NCI-H1436 treated with DMSO at 0.1 percent for 48 hours (cell line): ENCODE measurements around the gene GNB5.
"Not testable (repeated sequence)": the region's sequence is repeated elsewhere in the genome, so short reads cannot be mapped to it uniquely, and the experiment has no call there.

Experiments used
- DNase-seq: peaks from one replicate; lab custom pipeline; 2025; lab: John Stamatoyannopoulos, UW

The GNB5 gene

DNA sequence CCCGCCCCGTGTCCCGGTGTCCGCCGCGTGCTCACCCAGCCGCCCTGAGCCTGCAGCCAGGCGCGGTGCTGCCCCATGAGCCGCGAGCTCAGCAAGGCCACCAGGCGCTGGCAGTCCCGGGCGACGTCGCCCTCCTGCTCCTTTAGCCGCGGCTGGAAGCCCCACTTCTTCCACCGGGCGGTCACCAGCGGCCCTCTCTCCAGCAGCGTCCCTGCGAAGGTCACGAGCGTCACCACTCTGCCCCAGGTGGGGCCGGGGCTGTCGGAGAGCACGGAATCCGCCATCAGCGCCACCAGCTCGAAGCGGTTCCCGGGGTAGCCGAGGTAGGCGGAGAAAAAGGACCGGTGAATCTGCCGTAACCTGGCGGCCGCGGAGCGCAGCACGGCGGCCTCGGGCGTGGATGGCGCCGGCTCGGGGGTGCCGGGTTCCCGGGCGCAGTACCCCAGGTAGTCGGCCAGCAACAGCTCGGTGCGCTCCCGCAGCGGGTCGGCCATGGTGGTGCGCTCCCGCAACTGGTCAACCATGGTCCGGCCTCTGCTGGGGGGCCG lies 78.9 kb downstream of the GNB5 start:
- DNase-seq = no peak

DNA sequence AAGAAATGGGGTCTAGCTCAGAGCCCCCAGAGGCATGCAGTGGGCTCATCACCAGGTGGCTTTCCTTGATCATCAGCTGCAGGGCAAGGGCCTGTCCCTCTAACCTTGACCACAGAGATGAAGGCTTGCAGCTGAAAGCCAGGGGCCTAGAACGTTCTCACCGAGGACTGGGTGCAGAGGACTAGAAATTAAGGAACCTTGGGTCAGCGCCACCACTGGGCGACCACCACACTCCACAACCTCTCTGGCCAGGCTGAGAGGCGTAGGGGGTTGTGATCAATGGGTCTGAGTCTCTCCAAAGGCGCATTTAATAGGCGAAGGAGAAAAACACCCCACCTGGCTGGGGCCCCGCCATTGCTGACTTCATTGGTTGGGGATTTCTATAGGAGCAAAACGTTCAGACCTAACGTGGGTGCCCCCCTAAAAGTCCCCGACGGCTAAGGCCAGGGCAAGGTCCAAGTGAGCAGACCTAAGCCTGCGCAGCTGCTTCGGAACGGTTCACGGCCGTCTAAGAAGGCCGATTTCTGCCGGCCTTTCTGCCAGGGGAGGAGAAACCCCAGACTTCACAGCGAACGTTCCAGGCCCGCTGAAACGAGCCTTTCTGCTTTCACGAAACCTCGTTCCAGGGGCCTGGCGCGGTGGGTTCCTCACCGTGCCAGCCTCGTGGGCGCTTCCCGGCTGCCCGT lies 79.5 kb downstream of the GNB5 start:
- DNase-seq = no peak

DNA sequence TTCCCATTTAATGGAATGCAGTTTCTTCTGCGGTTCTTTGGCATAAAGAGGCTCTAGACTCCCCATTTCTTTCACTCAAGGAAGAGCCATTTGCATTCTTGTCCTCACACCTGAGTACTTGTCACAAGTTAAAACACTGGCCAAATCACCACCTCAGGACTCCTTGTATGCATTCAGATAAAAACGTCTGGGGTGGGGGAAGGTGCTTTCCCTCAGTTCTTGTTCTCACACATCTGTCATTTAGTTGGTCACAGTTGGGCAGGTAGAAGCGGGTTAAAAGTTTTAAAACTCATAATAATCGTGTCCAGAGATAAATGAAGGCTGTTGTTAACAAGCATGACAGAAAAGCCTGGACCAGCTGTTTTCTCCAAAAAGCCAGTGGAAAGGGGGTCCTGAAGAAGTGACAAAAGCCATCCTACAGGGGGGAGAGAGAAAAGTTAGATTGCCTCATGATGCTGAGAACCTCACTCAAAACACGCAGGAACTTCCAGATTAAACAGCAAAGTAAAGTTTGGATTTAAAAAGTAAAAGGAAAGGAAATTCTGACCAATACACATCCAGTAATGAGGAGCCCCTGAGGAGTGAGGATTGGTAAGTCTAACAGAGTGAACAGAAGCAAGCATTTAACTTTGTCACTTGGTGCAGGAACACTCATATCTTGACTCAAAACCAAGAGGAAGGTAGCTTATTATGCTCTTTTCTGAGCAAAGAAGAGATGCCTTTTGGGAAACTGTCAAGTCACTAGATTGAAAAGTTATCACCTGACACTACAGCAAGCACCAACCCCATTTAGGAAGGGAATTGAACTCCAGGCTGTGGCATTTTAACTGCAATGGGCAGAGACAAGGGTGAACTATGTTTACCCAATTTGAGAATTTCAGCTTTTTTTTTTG lies 81.4 kb downstream of the GNB5 start:
- DNase-seq = no peak

DNA sequence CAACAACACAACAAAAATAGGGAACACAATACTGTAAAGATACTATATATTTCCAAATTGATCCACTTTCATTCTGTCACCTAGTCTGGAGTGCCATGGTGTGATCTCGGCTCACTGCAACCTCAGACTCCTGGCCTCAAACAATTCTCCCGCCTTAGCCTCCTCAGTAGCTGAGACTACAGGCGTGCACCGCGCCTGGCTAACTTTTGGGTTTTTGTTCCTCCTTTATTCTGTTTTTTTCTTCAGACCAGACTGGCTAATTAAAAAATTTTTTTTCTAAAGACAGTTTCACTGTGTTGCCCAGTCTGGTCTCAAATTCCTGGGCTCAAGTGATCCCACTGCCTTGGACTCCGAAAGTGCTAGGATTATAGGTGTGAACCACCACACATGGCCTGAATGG lies 84.0 kb downstream of the GNB5 start:
- no peak for DNase-seq

DNA sequence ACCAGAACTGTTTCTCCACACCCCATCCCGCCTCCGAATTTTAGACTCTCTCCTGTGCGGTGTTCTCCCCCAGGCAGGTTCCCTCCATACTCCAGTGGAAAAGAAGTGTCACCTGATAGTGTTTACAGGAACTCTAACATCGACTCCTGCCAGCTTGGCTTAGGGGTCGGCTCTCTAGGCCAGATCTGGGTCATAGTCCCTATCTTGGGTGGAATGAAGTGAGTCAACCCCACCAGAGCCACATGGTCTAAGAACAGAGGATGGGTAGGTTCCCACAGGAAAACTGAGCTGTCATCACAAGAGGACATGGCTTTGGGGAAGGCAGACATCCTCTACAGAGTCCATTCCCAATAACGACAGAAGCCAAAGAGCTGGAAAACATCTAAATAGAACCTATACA lies 84.6 kb downstream of the GNB5 start:
- no peak for DNase-seq

DNA sequence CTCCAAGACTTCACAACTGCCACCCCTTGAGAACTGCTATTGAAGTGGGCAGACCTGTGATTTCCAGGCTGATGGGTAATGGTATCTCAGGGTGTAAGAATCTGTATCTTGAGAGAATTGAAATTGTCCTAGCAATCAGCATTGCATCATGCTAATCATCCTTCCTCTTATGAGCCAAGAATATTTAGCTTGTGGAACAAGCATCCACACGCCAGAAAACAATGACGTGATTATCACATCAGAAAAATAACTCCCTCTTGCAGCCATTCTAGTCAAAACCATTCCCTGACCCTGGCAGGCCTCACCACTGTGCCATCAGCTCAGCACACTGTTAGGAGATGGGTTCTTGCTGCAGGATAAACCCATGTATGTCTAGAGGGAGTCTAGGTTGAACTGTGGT lies 85.3 kb downstream of the GNB5 start:
- no peak for DNase-seq

DNA sequence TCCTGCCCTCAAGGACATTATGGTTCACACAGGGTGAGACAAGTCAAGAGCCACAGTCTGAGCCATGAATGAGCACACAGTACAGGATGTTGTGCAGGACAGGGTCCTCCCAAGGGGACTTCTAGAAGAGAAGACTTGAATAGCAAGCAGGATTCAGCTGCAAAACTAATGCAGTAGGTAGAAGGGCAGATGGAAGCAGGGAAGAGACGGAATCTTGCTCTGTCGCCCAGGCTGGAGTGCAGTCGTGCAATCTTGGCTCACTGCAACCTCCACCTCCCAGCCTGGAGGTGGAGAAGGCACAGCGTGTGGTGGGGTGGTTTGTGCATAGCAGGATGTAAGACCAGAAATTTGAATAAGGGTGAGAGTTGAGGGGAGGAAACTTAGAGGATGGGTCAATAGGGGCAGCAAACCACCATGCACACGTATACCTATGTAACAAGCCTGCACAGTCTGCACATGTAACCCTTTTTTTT lies 86.6 kb downstream of the GNB5 start:
- DNase-seq = no peak

DNA sequence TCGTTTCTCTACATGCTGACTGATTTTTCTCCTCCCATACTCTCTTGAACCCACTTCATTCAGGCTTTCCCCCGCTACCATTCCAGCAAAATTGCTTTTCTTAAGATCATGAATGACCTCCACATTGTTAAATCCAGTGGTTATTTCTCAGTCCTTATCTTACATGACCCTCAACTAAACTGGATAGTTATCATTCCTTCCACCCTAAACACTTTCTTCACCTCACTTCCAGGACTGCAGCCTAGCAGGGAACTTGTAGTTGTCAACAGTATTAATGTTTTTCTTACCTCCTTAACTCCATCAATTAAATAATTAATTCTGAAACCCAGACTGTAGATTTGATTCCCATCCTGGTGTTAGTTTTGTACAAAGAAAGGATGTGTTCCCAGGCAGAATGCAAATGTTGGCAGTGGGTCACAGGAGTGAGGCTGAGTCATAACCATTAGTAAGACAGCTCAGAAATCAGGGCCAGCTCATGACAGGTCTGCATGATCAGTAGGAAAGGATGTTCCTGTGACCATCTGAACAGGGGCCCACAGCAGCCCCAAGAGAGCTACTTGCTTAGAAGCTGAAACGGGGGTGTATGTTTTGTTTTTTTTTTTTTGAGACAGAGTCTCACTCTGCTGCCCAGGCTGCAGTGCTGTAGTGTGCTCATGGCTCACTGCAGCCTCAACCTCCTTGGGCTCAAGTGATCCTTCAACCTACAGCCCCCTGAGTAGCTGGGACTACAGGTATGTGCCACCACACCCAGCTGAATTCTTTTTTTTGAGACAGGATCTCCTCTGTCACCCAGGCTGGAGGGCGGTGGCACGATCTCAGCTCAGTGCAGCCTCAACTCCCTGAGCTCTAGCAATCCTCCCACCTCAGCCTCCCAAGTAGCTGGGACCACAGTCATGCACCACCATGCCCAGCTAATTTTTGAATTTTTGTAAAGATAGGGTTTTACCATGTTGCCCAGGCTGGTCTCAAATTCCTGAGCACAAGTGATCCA lies 87.7 kb downstream of the GNB5 start:
- DNase-seq = no peak

DNA sequence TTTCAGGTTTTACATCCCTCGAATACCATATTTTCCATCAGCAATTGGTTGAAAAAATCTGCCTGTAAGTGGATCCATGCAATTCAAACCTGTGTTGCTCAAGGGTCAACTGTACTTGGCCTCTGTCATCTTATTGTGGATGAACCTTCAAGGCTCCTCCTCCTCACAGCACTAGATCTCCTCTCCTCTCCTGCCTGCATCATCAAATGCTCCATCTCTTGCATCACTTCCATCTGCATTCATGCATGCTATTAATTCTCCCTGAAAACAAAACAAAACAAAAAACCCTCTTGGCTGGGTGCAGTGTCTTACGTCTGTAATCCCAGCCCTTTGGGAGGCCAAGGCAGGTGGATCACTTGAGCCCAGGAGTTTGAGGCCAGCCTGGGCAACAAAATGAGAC lies 88.7 kb downstream of the GNB5 start:
- no peak for DNase-seq

DNA sequence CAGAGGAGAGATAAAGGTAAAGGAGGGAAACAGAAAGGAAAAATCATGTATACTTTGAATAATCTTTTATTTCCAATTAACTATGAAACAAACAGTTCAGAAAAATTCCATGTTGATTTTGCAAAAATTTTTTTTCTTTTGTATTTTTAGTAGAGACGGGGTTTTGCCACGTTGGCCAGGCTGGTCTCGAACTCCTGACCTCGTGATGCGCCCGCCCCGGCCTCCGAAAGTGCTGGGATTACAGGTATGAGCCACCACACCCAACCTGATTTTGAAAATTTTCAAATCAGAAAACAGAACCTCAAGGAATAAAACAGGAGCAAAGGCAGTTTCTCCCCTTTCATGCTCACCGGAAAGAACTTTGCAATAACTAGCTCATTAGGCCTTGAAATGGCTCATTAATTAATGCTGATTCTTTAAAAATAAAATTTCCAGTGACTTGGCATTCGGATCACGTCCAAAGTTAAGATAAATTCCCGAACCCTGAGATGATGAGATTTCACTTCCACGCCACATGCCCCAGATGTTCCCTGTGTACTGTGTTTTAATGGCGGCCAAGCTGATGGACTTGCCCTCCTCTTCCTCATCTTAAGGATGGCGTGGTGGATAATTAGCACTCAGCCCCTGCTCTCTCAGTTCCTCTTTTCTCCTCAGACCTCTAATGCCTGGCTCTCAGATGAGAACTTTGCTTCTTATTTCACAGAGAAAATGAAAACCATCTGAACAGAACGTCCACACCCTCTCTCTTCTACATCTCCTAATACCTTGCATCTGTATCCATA lies 89.5 kb downstream of the GNB5 start:
- DNase-seq = no peak

DNA sequence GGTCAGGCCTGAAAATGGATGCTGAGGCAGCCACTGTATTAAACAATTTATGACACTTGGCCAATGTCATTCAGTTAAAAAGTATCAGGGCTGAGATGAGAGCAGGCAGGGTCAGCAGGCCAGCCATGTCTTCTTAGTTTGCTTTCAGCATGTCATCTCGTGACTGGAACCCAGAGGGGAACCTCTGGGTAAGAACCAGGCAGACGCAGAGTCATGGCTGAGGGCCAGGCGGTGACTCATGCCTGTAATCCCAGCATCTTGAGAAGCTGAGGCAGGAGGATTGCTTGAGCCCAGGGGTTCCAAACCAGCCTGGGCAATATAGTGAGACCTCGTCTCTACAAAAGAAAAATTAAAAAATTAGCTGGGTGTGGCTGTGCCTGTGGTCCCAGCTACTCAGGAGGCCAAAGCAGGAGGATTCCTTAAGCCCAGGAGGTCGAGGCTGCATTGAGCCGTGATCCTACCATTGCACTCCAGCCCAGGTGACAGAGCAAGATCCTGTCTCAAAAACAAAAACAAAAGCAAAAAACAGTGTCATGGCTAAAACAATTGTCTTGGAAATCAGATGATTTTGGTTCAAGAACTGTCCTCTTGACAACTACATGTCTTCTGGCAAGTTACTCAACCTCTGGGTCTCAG lies 90.3 kb downstream of the GNB5 start:
- no peak for DNase-seq

DNA sequence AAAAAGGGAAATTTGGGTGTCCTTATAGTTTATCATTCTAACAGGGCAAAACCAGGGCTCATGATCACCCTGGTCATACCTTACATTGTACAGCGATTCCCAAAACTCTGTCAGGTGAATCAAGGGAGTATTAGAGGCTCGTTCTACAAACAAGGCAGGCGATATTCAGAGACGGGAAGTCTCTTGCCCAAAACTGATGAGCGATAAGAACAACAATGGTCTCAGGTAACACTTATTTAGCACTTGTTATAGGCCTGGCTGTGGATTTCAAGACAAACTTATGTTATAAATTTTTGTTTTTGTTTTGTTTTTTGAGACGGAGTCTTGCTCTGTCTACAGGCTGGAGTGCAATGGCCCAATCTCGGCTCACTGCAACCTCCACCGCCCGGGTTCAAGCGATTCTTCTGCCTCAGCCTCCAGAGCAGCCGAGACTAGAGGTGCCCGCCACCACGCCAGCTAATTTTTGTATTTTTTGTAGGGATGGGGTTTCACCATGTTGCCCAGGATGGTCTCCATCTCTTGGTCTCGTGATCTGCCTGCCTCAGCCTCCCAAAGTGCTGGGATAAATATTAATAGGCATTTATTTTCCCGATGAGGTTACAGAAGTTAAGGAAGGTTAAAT lies 91.4 kb downstream of the GNB5 start:
- no peak for DNase-seq

DNA sequence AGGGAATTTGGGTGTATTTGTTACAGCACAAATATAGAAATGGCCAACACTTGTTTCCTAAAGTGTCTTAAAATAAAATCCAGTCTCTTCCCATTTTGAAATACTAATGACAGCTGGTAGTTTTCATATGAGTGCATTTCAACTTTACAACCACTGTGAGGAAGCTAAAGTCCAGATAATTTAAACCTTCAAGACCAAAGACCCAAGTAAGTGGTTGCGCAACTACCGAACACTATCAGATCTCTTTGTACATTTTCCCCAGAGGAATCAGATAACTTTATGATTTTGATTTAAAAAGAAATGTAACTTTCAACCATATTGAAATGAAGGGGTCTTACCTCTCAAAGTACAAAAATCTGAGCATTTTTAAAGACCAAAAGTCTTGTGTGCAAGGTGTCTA lies 92.9 kb downstream of the GNB5 start:
- DNase-seq = no peak

DNA sequence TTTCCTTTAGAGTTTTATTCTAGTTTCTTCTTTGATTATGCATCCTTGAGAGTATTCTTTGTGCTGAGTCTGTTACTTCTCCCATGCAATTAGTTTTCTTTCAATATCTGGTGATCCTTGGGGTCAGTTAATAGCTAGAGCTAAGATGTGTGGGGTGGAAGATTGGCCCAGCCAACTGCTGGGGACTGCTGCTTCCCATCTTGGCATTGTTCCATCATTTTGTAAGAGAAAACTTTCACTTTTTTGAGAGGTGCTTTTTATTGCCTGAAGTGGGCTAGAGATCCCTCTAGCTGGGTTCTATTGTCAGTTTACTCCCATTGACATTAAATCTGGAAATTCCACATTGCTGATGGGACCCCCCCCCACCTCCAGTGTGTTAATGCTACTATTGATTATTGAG lies 94.0 kb downstream of the GNB5 start:
- no peak for DNase-seq

DNA sequence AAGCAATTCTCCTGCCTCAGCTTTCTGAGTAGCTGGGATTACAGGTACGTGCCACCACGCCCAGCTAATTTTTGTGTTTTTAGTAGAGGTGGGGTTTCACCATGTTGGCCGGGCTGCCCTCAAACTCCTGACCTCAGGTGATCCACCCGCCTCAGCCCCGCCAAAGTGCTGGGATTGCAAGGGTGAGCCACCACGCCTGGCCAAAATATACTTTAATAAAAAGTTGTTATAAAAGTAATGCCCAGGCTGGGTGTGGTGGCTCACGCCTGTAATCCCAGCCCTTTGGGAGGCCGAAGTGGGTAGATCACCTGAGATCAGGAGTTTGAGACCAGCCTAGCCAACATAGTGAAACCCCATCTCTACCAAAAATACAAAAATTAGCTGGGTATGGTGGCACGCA lies 94.7 kb downstream of the GNB5 start:
- DNase-seq = not testable (repeated sequence)

DNA sequence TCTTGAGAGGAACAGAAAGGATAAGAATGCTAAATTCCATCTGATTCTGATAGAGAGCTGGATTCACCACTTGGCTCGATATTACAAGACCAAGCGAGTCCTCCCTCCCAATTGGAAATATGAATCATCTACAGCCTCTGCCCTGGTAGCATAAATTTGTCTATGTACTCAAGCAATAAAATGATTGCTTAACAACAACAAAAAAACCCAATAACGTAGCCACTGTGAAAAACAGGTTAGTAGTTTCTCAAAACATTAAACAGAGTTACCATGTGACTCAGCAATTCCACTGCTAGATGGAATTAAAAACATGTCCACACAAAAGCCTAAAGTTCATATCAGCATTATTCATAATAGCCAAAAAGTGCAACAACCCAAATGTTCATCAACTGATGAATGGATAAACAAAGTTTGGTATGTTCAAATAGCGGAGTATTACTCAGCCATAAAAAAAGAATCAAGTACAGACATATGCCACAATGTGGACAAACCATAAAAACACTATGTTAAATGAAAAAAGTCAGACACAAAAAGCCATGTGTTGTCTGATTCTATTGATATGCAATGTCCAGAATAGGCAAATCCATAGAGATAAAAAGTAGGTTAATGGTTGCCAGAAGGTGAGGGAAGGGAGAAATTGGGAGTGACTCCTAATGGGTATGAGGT lies 95.5 kb downstream of the GNB5 start:
- DNase-seq = no peak

DNA sequence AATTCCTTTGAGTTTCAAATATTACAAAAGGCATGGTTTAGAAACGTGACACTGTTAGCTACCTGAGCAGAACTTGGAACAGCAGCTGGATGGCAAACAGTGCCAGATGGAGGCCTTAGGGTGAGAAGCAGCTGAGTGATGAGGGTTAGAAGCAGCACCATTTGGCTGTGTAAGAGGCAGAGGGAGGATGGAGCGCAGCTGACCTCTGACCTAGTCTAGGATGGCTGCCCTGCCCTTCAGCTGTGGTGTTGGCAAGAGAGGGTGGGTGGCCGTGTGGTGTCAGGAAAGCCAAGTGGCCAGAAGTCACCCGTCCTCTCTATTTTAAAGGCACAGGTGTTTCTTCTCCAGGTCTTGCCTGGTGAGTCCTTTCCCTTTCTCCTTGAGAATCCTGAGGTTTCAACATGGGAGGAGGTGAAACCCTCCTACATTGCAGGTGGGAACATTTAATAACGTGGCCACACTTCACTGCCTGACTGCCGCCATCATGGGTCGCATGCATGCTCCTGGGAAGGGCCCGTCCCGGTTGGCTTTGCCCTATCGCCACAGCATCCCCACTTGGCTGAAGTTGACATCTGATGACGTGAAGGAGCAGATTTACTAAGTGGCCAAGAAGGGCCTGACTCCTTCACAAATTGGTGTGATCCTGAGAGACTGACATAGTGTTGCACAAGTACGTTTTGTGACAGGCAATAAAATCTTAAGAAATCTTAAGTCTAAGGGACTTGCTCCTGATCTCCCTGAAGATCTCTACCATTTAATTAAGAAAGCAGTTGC lies 96.2 kb downstream of the GNB5 start:
- DNase-seq = no peak

DNA sequence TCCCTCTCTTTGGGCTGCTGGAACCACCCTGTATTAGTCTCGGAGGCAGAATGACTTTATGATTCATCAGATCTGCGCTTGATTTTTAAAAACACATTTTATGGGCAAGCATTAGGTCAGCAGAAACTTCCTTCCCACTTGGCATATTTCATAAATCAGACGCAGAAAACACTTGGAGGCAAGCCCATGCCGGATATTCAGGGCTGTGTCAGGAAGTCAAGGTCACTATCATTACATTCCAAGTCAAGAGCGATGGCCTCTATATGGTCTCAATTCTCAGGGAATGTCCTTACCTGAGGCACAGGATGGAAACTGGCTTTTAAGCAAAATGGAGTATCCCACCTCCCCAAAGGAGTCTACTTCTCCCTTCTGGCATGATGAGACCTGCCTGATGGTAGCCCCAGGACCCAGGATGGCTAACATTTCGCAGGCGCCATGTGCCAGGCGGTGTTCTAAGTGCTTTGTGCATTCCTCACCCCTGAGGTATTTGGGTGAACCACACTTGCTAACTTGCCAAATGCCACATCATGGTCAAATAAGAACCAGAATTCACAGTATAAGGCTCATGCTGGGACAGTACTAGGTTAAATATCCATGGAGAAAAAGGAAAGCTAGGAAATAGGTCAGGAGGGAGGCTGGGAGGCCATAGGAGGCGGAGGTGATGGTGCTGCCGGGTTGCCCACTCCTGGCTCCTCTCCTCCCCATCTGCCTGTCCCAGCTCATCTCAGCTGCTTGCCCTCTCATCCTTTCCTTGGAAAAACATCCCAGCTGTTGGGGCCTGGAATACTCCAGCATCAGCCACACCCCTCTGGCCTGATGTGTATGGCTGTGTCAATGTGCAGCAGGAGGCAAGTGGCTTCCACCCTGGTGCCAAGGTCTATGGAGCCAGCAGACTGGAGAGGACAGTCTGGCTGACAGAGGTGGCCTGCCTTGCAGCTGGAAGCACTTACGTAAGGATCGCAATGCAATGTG lies 97.4 kb downstream of the GNB5 start:
- DNase-seq = no peak
